Thyroid gland (tissue), 4 donors: Measurements from ENCODE around the gene DCLK3.

Source experiments
- CTCF ChIP-seq, 6 experiments: fragments of 200-600 bp in 3 of 6; fragments of 450-650 bp in 3 of 6; sonication (generic) in 3 of 6; IDR thresholded peaks; one replicate each; pipeline ENCODE4 v1.5.1; 2016 to 2019; ENCODE audit warnings: antibody characterized with exemption in 6 of 6, mild to moderate bottlenecking in 2 of 6, inconsistent platforms in 1 of 6, moderate library complexity in 1 of 6
- POLR2A ChIP-seq, 2 donors: fragments of 450-650 bp; IDR thresholded peaks; one replicate each; pipeline ENCODE4 v1.6.1; 2017; ENCODE audit warnings: antibody characterized with exemption in 2 of 2, mild to moderate bottlenecking in 2 of 2, moderate library complexity in 1 of 2

GRCh38 chr3:36738702-36739101 is 25.7 kb downstream of the DCLK3 start:
- no peak for TF ChIP-seq POLR2A (IDR thresholded peaks at IDR 0.05)
- no peak for TF ChIP-seq CTCF (IDR thresholded peaks at IDR 0.05)
